HCT116 (cell line): ENCODE data around the gene ARHGAP40. TPM values are rescaled to one million over a fixed set of nuclear protein-coding genes. Genes with fewer than 3 reads are reported as not detected.

Source experiments
- ATAC-seq: fragments of 200-7000 bp; cut with Tn5 transposase; 2 replicates; pipeline ENCODE4 v1.9.1; 2020; ENCODE audit warnings: mild to moderate bottlenecking, moderate library complexity
- BruUV-seq: library from RNA; stranded (reverse); fragments of 400-500 nt; replicated peaks from 2 replicates; lab custom pipeline; 2021; lab: Mats Ljungman, UMichigan
- CTCF ChIA-PET: fragments of 300-600 bp; sonication (Branson Sonifier 250); formaldehyde crosslinking; loops from one replicate; lab custom pipeline; 2021; ENCODE audit warnings: antibody characterized with exemption; lab: Charles Lee
- POLR2A ChIA-PET: fragments of 300-600, 350-600 bp; sonication (Branson Sonifier 250); formaldehyde crosslinking; loops from one replicate; lab custom pipeline; 2021; ENCODE audit warnings: antibody characterized with exemption; lab: Charles Lee
- RAD21 ChIA-PET, 2 experiments: fragments of 300-600 bp; sonication (Branson Sonifier 250); formaldehyde crosslinking; loops; one replicate each; lab custom pipeline; 2023; ENCODE audit warnings: low total read pairs in 2 of 2; ENCODE audit not compliant: uncharacterized antibody in 2 of 2, unreplicated experiment in 2 of 2, low non-redundant PET in 1 of 2; lab: Charles Lee
- DNase-seq: peaks from one replicate; pipeline ENCODE4 v3.0.0-alpha.2; 2010; ENCODE audit warnings: low read depth, low spot score
- H2AFZ ChIP-seq: fragments of 200-600 bp; shearing (Covaris generic), sonication (generic); 2 replicates; pipeline ENCODE4 v1.6.1; 2017; ENCODE audit warnings: low read depth, mixed run types, mixed read lengths, antibody characterized with exemption, low read length; ENCODE audit not compliant: poor library complexity, severe bottlenecking
- H3K27ac ChIP-seq: 2 replicates; pipeline ENCODE4 v1.5.1; 2012; ENCODE audit warnings: low read depth, low read length
- H3K27me3 ChIP-seq: fragments of 200-600 bp; sonication (generic); 2 replicates; pipeline ENCODE4 v1.6.1; 2016; ENCODE audit warnings: mixed run types, low read length, mixed read lengths; ENCODE audit not compliant: insufficient read depth
- H3K36me3 ChIP-seq, 2 experiments: fragments of 200-500 bp in 1 of 2; fragments of 200-600 bp in 1 of 2; sonication (Bioruptor generic) in 1 of 2; sonication (generic) in 1 of 2; 2 replicates each; pipeline versions ENCODE4 v1.5.1 to v1.6.1; 2014 to 2016; ENCODE audit warnings: low read length in 2 of 2, inconsistent platforms in 1 of 2, mixed read lengths in 1 of 2, mixed run types in 1 of 2; ENCODE audit not compliant: insufficient read depth in 2 of 2, control insufficient read depth in 1 of 2
- H3K4me1 ChIP-seq, 2 experiments: fragments of 200-600 bp in 1 of 2; sonication (generic) in 1 of 2; 2 replicates each; pipeline versions ENCODE4 v1.5.1 to v1.6.1; 2012 to 2017; ENCODE audit warnings: low read length in 2 of 2, inconsistent platforms in 1 of 2, mild to moderate bottlenecking in 1 of 2, mixed read lengths in 1 of 2, mixed run types in 1 of 2, moderate library complexity in 1 of 2; ENCODE audit not compliant: insufficient read depth in 2 of 2, control insufficient read depth in 1 of 2
- H3K4me2 ChIP-seq: fragments of 200-600 bp; sonication (generic); 2 replicates; pipeline ENCODE4 v1.6.1; 2017; ENCODE audit warnings: mixed run types, low read length, mixed read lengths
- H3K4me3 ChIP-seq, 2 experiments: fragments of 200-600 bp in 1 of 2; sonication (generic) in 1 of 2; replicated peaks in 1 of 2; 2 replicates each; pipeline ENCODE4 v1.5.1; 2011 to 2016; ENCODE audit warnings: low read length in 2 of 2, control low read depth in 1 of 2, low read depth in 1 of 2, mild to moderate bottlenecking in 1 of 2, mixed read lengths in 1 of 2, mixed run types in 1 of 2
- H3K79me2 ChIP-seq: fragments of 200-600 bp; sonication (generic); 2 replicates; pipeline ENCODE4 v1.6.1; 2017; ENCODE audit warnings: mild to moderate bottlenecking, mixed run types, low read length, moderate library complexity, mixed read lengths; ENCODE audit not compliant: insufficient read depth
- H3K9ac ChIP-seq: fragments of 200-600 bp; sonication (generic); 2 replicates; pipeline ENCODE4 v1.6.1; 2016; ENCODE audit warnings: low read length, mixed read lengths
- H3K9me2 ChIP-seq: fragments of 200-600 bp; sonication (generic), shearing (Covaris generic); 2 replicates; pipeline ENCODE4 v1.6.1; 2017; ENCODE audit warnings: mixed run types, mild to moderate bottlenecking, moderate library complexity; ENCODE audit not compliant: insufficient read depth
- H3K9me3 ChIP-seq, 2 experiments: fragments of 200-500 bp in 1 of 2; fragments of 200-600 bp in 1 of 2; sonication (Bioruptor generic) in 1 of 2; sonication (generic) in 1 of 2; 2 replicates each; pipeline ENCODE4 v1.6.1; 2014 to 2017; ENCODE audit warnings: low read length in 2 of 2, mixed read lengths in 2 of 2, inconsistent platforms in 1 of 2, low read depth in 1 of 2, mild to moderate bottlenecking in 1 of 2, mixed run types in 1 of 2, moderate library complexity in 1 of 2; ENCODE audit not compliant: control insufficient read depth in 1 of 2, insufficient read depth in 1 of 2
- H4K20me1 ChIP-seq: fragments of 200-600 bp; sonication (generic), shearing (Covaris generic); 2 replicates; pipeline ENCODE4 v1.6.1; 2017; ENCODE audit warnings: mixed run types, mild to moderate bottlenecking, moderate library complexity; ENCODE audit not compliant: insufficient read depth
- ATF3 ChIP-seq: IDR thresholded peaks from 2 replicates; pipeline ENCODE4 v1.6.1; 2012
- CBX3 ChIP-seq: IDR thresholded peaks from 2 replicates; pipeline ENCODE4 v1.6.1; 2012; ENCODE audit warnings: low read depth
- CEBPB ChIP-seq: IDR thresholded peaks from 2 replicates; pipeline ENCODE4 v1.6.1; 2012; ENCODE audit warnings: low read depth
- EGR1 ChIP-seq: IDR thresholded peaks from 2 replicates; pipeline ENCODE4 v1.6.1; 2012; ENCODE audit warnings: low read depth
- EZH2phosphoT487 ChIP-seq: fragments of 200-600 bp; IDR thresholded peaks from 2 replicates; pipeline ENCODE4 v1.6.1; 2018; ENCODE audit warnings: antibody characterized with exemption, borderline replicate concordance
- JUND ChIP-seq: IDR thresholded peaks from 2 replicates; pipeline ENCODE4 v1.6.1; 2012
- POLR2AphosphoS5 ChIP-seq: IDR thresholded peaks from 2 replicates; pipeline ENCODE4 v1.6.1; 2011; ENCODE audit warnings: mild to moderate bottlenecking, low read depth, low read length, moderate library complexity
- RAD21 ChIP-seq: IDR thresholded peaks from 2 replicates; pipeline ENCODE4 v1.6.1; 2012; ENCODE audit warnings: low read depth, mild to moderate bottlenecking
- SIN3A ChIP-seq: IDR thresholded peaks from 2 replicates; pipeline ENCODE4 v1.6.1; 2012; ENCODE audit warnings: low read depth
- SP1 ChIP-seq: IDR thresholded peaks from 2 replicates; pipeline ENCODE4 v1.6.1; 2012; ENCODE audit warnings: low read depth
- TCF7L2 ChIP-seq: IDR thresholded peaks from 2 replicates; pipeline ENCODE4 v1.7.0; 2011; ENCODE audit warnings: borderline replicate concordance, inconsistent platforms; ENCODE audit not compliant: insufficient read depth, insufficient read length; ENCODE audit errors: extremely low read depth
- ZNF274 ChIP-seq: fragments of 200-500 bp; sonication (Bioruptor generic); IDR thresholded peaks from 2 replicates; pipeline ENCODE4 v1.6.1; 2014; ENCODE audit warnings: mild to moderate bottlenecking, low read depth, low read length, inconsistent platforms
- intact Hi-C: fragments of 100-400 bp; cut with micrococcal nuclease; formaldehyde crosslinking; loops from 2 replicates; pipeline ENCODE4 v1.10.0; 2022
- total RNA-seq: library from RNA; stranded (reverse); gene quantifications from one replicate; pipeline ENCODE4 v1.2.1, GENCODE V29; 2021; ENCODE audit not compliant: unreplicated experiment
- TF ChIP-seq, protein P1 (sequence below), 3 experiments: fragments of 200-600 bp in 1 of 3; sonication (generic) in 1 of 3; IDR thresholded peaks in 2 of 3; conservative IDR thresholded peaks in 1 of 3; 2 replicates each; pipeline ENCODE4 v1.5.1; 2012 to 2017; ENCODE audit warnings: low read depth in 2 of 3, low read length in 2 of 3, antibody characterized with exemption in 1 of 3, borderline replicate concordance in 1 of 3, control low read depth in 1 of 3, mild to moderate bottlenecking in 1 of 3, mixed read lengths in 1 of 3, mixed run types in 1 of 3, moderate library complexity in 1 of 3; ENCODE audit not compliant: insufficient read depth in 1 of 3

The ARHGAP40 gene
- total RNA-seq, 1 experiment from 2014 or later: 3.4 TPM

- no peaks in the 10 kb centered on the region for H3K79me2 ChIP-seq
- H3K9me2 ChIP-seq: no peaks in the 10 kb centered on the region
- no peaks in the 10 kb centered on the region for H3K36me3 ChIP-seq
- no TSS peak for BruUV-seq
- no peak overlapping the region for H2AFZ ChIP-seq
- intact Hi-C loops: no loop called here
- TF ChIP-seq POLR2AphosphoS5 (no peak), ZNF274 (no peak), EZH2phosphoT487 (no peak), SIN3A (no peak), EGR1 (no peak), RAD21 (no peak), TCF7L2 (no peak)
- TF ChIP-seq, protein P1, sequence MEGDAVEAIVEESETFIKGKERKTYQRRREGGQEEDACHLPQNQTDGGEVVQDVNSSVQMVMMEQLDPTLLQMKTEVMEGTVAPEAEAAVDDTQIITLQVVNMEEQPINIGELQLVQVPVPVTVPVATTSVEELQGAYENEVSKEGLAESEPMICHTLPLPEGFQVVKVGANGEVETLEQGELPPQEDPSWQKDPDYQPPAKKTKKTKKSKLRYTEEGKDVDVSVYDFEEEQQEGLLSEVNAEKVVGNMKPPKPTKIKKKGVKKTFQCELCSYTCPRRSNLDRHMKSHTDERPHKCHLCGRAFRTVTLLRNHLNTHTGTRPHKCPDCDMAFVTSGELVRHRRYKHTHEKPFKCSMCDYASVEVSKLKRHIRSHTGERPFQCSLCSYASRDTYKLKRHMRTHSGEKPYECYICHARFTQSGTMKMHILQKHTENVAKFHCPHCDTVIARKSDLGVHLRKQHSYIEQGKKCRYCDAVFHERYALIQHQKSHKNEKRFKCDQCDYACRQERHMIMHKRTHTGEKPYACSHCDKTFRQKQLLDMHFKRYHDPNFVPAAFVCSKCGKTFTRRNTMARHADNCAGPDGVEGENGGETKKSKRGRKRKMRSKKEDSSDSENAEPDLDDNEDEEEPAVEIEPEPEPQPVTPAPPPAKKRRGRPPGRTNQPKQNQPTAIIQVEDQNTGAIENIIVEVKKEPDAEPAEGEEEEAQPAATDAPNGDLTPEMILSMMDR (IDR thresholded peaks at IDR 0.05 in 2 of 3, conservative IDR thresholded peaks at IDR 0.05 in 1 of 3; ENCODE audit: borderline replicate concordance in 1 of 3, insufficient read depth in 1 of 3, low read depth in 2 of 3, low read length in 2 of 3): no peak
- POLR2A ChIA-PET: no interaction called here
- H3K4me2 ChIP-seq: no peak overlapping the region
- H3K4me1 ChIP-seq: peaks cover 16 to 24% of the 10 kb centered on the region in 2 experiments
- CTCF ChIA-PET: no interaction called here
- no peaks in the 10 kb centered on the region for H4K20me1 ChIP-seq
- H3K27ac ChIP-seq: no peak overlapping the region
- DNase-seq (no peak), ATAC-seq (no peak)
- no peak overlapping the region for H3K4me3 ChIP-seq
- H3K9me3 ChIP-seq: no peaks in the 10 kb centered on the region
- no peak overlapping the region for H3K9ac ChIP-seq
- RAD21 ChIA-PET: no interaction called here
- no peaks in the 10 kb centered on the region for H3K27me3 ChIP-seq
Observed at GRCh38 chr20:38604873-38605303, 3.3 kb downstream of the ARHGAP40 start.

- no peaks in the 10 kb centered on the region for H3K9me2 ChIP-seq
- H3K4me1 ChIP-seq: peaks cover 2% of the 10 kb centered on the region in 2 experiments
- ATAC-seq (no peak), DNase-seq (no peak)
- no TSS peak for BruUV-seq
- no peak overlapping the region for H3K4me2 ChIP-seq
- H4K20me1 ChIP-seq: no peaks in the 10 kb centered on the region; the same call in 1 of the 2 replicates
- no peaks in the 10 kb centered on the region for H3K36me3 ChIP-seq
- H3K79me2 ChIP-seq: no peaks in the 10 kb centered on the region
- no peak overlapping the region for H3K27ac ChIP-seq
- no peaks in the 10 kb centered on the region for H3K9me3 ChIP-seq
- intact Hi-C loops: no loop called here
- CTCF ChIA-PET: no interaction called here
- no peak overlapping the region for H2AFZ ChIP-seq
- no peak overlapping the region for H3K9ac ChIP-seq
- POLR2A ChIA-PET: interaction anchor here (0.7 kb wide), 1 partner anchor 87 kb away, joined by 3 read pairs; no protein-coding TSS in a partner anchor
- RAD21 ChIA-PET: no interaction called here
- H3K27me3 ChIP-seq: no peaks in the 10 kb centered on the region
- no peak overlapping the region for H3K4me3 ChIP-seq
- TF ChIP-seq POLR2AphosphoS5 (no peak), TCF7L2 (no peak), EGR1 (no peak), CEBPB (no peak), RAD21 (no peak), ATF3 (no peak), EZH2phosphoT487 (no peak), JUND (no peak), ZNF274 (no peak), SP1 (no peak), CBX3 (no peak)
- TF ChIP-seq, protein P1 (IDR thresholded peaks at IDR 0.05 in 2 of 3, conservative IDR thresholded peaks at IDR 0.05 in 1 of 3; ENCODE audit: borderline replicate concordance in 1 of 3, insufficient read depth in 1 of 3, low read depth in 2 of 3, low read length in 2 of 3): no peak
Observed at GRCh38 chr20:38607351-38607750, 5.7 kb downstream of the ARHGAP40 start.
